GM12892 (cell line): ENCODE results near the gene TMEM213.
"Not testable (repeated sequence)": the region's sequence is repeated elsewhere in the genome, so short reads cannot be mapped to it uniquely, and the experiment has no call there.

Experiments
- DNase-seq: peaks from one replicate; pipeline ENCODE4 v3.0.0; 2011; ENCODE audit not compliant: insufficient read length
- FAIRE-seq: peaks from 2 replicates; lab custom pipeline; 2011; peaks lifted over from hg19 to GRCh38; lab: Jason Lieb, UNC
- POLR2A ChIP-seq: IDR thresholded peaks from 2 replicates; pipeline ENCODE4 v1.6.1; 2011; ENCODE audit warnings: low read depth, low read length, control low read depth
- POLR2AphosphoS5 ChIP-seq: IDR thresholded peaks from 2 replicates; pipeline ENCODE4 v1.6.1; 2011; ENCODE audit warnings: low read depth, low read length, control low read depth
- TAF1 ChIP-seq: IDR thresholded peaks from 2 replicates; pipeline ENCODE4 v1.6.1; 2011; ENCODE audit warnings: low read depth, mild to moderate bottlenecking, control low read depth, low read length, borderline replicate concordance

TMEM213 gene

DNA sequence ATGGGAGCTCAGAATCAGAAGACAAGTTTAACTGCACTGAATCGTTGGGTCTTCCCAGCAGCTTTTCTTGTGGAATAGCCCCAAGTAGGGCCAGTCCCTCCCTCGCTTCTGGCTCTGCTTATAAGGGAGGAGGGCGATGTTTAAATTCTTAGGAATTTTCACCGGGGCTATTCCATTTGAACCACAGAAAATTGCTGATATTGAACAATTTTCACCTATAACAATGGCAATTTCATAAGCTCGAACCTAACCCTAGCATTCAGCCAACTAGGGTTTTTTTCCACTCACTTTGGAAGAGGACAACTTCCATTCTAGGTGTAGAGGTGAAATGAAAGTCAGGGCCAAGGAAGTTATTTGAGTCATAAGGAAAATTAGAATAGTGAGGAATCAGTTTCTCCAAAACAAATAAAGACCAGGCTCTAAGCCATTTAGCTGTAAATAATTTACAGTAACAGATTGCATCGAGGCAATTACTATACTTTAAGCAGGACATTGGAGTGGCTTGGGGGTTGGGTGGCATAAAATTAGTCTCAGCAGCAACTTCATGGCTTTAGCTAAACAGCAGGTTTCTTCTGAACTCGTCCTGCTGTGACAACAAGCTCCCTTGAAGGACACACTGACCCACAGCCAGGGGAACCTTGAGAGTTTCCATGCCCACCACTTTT is 1.7 kb downstream of the TMEM213 start:
- FAIRE-seq (no peak), DNase-seq (no peak)
- TF ChIP-seq TAF1: no peak
- no peak for TF ChIP-seq POLR2A
- TF ChIP-seq POLR2AphosphoS5: no peak

DNA sequence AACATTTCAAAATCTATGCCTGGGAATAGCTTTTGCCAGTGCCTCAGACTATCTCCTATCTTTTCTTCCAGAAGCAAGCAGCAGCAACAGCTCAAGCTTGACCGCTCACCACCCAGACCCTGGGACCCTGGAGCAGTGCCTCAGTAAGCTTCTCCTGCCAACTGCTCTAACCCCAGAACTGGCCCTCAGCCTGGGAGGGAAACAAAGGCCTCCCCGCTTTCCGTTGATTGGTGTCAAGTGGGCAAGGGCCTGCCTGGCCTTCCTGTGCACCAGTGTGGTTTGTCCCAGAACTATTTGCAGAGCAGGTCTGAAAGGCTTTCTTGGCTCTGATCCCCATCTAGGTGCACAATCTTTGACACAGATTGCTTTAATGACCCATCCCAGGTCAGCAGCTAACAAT is 3.5 kb downstream of the TMEM213 start:
- no peak for DNase-seq
- no peak for FAIRE-seq
- TF ChIP-seq POLR2AphosphoS5 (no peak), POLR2A (no peak), TAF1 (no peak)

DNA sequence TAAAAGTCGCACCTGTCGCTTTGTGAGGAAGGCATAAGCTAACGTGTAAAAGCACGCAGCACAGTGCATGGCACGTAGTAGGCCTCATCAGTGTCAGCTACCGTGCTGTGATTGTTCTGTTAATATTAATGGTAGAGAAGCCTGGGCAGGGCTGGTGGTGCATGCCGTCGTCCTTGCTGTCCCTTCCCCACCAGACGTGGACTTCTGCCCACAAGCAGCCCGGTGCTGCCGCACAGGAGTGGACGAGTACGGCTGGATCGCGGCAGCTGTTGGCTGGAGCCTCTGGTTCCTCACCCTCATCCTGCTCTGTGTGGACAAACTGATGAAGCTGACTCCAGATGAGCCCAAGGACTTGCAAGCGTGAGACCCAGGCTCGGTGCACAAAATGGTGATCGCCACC is 4.9 kb downstream of the TMEM213 start:
- TF ChIP-seq TAF1: no peak
- DNase-seq (no peak), FAIRE-seq (no peak)

- TF ChIP-seq TAF1: no peak
- TF ChIP-seq POLR2AphosphoS5: no peak
- no peak for TF ChIP-seq POLR2A
- DNase-seq (no peak), FAIRE-seq (peak; percentile 21)
Observed at GRCh38 chr7:138804618-138805017, 6.8 kb downstream of the TMEM213 start.

DNA sequence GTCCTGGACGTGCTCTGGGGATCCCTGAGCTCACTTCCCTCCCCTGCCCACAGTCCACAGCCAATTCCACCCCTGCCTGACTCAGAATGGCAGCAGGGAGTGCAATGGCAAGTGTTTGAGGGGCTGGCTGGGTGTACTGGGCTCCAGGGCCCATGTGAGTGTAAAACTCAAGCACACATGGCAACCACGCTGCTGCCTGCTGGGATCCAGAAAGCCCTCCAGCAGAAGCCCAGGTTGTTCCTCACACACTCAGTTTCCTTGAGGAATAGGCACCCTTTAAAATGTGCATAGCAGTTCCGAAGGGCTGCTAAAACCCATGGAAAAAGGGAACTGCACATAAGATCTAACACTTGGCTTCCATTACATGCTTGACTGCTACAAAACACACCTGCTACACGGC is 11.6 kb downstream of the TMEM213 start:
- DNase-seq (no peak), FAIRE-seq (no peak)
- TF ChIP-seq TAF1 (no peak), POLR2AphosphoS5 (no peak), POLR2A (no peak)

DNA sequence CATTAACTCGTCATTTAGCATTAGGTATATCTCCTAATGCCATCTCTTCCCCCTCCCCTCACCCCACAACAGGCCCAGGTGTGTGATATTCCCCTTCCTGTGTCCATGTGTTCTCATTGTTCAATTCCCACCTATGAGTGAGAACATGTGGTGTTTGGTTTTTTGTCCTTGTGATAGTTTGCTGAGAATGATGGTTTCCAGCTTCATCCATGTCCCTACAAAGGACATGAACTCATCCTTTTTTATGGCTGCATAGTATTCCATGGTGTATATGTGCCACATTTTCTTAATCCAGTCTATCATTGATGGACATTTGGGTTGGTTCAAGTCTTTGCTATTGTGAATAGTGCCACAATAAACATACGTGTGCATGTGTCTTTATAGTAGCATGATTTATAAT is 13.5 kb downstream of the TMEM213 start:
- DNase-seq, FAIRE-seq: not testable (repeated sequence)

GRCh38 chr7:138813945-138814344 is 16.2 kb downstream of the TMEM213 start:
- no peak for TF ChIP-seq POLR2AphosphoS5
- no peak for TF ChIP-seq TAF1
- no peak for TF ChIP-seq POLR2A
- DNase-seq: no peak
- FAIRE-seq: no peak

- FAIRE-seq (no peak), DNase-seq (no peak)
- TF ChIP-seq TAF1 (no peak), POLR2A (no peak), POLR2AphosphoS5 (no peak)
Observed at GRCh38 chr7:138814816-138815332, 17.1 kb downstream of the TMEM213 start.

DNA sequence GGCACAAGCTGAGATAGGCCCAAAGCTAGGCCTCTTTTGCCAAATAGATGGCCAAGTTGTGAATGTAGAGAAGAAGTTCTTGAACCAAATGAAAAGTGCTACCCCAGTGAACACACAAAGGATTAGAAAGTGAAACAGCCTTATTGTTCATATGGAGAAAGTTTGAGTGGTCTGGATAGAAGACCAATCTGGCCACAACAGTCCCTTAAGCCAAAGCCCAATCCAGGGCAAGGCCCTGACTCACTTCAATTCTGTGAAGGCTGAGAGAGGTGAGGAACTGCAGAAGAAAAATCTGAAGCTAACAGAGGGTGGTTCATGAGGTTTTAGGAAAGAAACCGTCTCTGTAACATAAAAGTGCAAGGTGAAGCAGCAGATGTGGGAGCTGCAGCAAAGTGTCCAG is 18.9 kb downstream of the TMEM213 start:
- no peak for FAIRE-seq
- no peak for DNase-seq
- TF ChIP-seq POLR2AphosphoS5 (no peak), POLR2A (no peak), TAF1 (no peak)

DNA sequence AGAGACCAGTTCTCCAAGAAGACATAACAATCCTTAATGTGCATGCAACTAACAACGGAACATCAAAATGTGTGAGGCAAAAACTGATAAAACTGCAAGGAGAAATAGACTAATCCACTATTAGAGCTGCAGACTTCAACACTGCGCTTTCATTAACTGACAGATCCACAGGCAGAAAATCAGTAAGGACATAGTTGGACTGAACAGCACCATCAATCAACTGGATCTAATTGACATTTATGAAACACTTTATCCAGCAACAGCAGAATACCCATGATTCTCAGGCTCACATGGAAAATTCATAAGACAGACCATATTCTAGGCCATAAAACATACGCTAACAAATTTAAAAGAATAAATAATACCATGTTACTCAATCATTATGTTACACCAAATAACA is 21.8 kb downstream of the TMEM213 start:
- FAIRE-seq (no peak), DNase-seq (no peak)
- TF ChIP-seq TAF1 (no peak), POLR2AphosphoS5 (no peak), POLR2A (no peak)

- DNase-seq (no peak), FAIRE-seq (no peak)
- TF ChIP-seq TAF1 (no peak), POLR2A (no peak), POLR2AphosphoS5 (no peak)
Observed at GRCh38 chr7:138821912-138822311, 24.1 kb downstream of the TMEM213 start.

- DNase-seq (no peak), FAIRE-seq (no peak)
- no peak for TF ChIP-seq POLR2A
- no peak for TF ChIP-seq POLR2AphosphoS5
- TF ChIP-seq TAF1: no peak
Observed at GRCh38 chr7:138822867-138823535, 25.2 kb downstream of the TMEM213 start.
